CD4-positive, CD25-positive, alpha-beta regulatory T cell (primary cell): Measurements from ENCODE around the gene GNAL. TPM values are rescaled to one million over a fixed set of nuclear protein-coding genes. Genes with fewer than 3 reads are reported as not detected.
"Not testable (repeated sequence)": the region's sequence is repeated elsewhere in the genome, so short reads cannot be mapped to it uniquely, and the experiment has no call there.

Experiments used
- ATAC-seq, 2 donors: fragments of 150-1000 bp; cut with Tn5 transposase; one replicate each; pipeline ENCODE4 v1.10.0; 2021; ENCODE audit warnings: low read depth in 2 of 2, moderate number of reproducible peaks in 2 of 2, moderate library complexity in 1 of 2
- DNase-seq, 3 donors: peaks; one replicate each; pipeline versions ENCODE4 v3.0.0 to v3.0.0-alpha.2; 2012 to 2022; ENCODE audit warnings: mixed read lengths in 1 of 3
- H3K27ac ChIP-seq: one replicate; pipeline ENCODE4 v1.7.0; 2013; ENCODE audit warnings: mild to moderate bottlenecking, low read length; ENCODE audit not compliant: insufficient read depth, poor library complexity, severe bottlenecking
- H3K27me3 ChIP-seq: one replicate; pipeline ENCODE4 v1.7.0; 2013; ENCODE audit warnings: low read length; ENCODE audit not compliant: control insufficient read depth, insufficient read depth
- H3K36me3 ChIP-seq: one replicate; pipeline ENCODE4 v1.7.0; 2013; ENCODE audit warnings: mild to moderate bottlenecking, low read length, moderate library complexity; ENCODE audit not compliant: control insufficient read depth, insufficient read depth
- H3K4me1 ChIP-seq: 2 replicates; pipeline ENCODE4 v1.7.0; 2013; ENCODE audit warnings: mild to moderate bottlenecking, low read length; ENCODE audit not compliant: insufficient read depth, control insufficient read depth, poor library complexity, severe bottlenecking
- H3K4me3 ChIP-seq: one replicate; pipeline ENCODE4 v1.7.0; 2013; ENCODE audit warnings: low read depth, mild to moderate bottlenecking, low read length, moderate library complexity
- H3K9me3 ChIP-seq, 2 experiments: 1 replicate in 1 of 2; 2 replicates in 1 of 2; pipeline ENCODE4 v1.7.0; 2013; ENCODE audit warnings: low read length in 2 of 2, mild to moderate bottlenecking in 1 of 2, moderate library complexity in 1 of 2; ENCODE audit not compliant: control insufficient read depth in 2 of 2
- H3K27ac Mint-ChIP-seq, 3 donors: one replicate each; pipeline ENCODE4 v1.8.0; 2020 to 2022; ENCODE audit warnings: mild to moderate bottlenecking in 3 of 3, mixed read lengths in 3 of 3, moderate library complexity in 2 of 3
- H3K27me3 Mint-ChIP-seq: one replicate; pipeline ENCODE4 v1.8.0; 2022; ENCODE audit warnings: mild to moderate bottlenecking, mixed read lengths
- H3K36me3 Mint-ChIP-seq: one replicate; pipeline ENCODE4 v1.8.0; 2020; ENCODE audit warnings: mixed read lengths
- H3K4me1 Mint-ChIP-seq, 4 donors: one replicate each; pipeline ENCODE4 v1.8.0; 2020 to 2022; ENCODE audit warnings: mixed read lengths in 4 of 4, mild to moderate bottlenecking in 1 of 4
- H3K4me3 Mint-ChIP-seq, 4 donors: one replicate each; pipeline ENCODE4 v1.8.0; 2020 to 2022; ENCODE audit warnings: mild to moderate bottlenecking in 4 of 4, mixed read lengths in 4 of 4, moderate library complexity in 3 of 4
- H3K9me3 Mint-ChIP-seq, 7 donors: one replicate each; pipeline ENCODE4 v1.8.0; 2020 to 2022; ENCODE audit warnings: mixed read lengths in 7 of 7, mild to moderate bottlenecking in 3 of 7, moderate library complexity in 2 of 7
- polyA plus RNA-seq, 4 donors: library from polyadenylated mRNA; unstranded; fragments of 300-500 nt; fragmentation: Illumina TruSeq; gene quantifications; one replicate each; pipeline ENCODE4 v1.2.3, GENCODE V29; 2021
- total RNA-seq: library from RNA; stranded (reverse); gene quantifications from one replicate; pipeline ENCODE4 v1.2.3, GENCODE V29; 2022

The GNAL gene
- total and polyA plus RNA-seq, 5 donors from 2014 or later = 0.05 to 0.76 (median 0.09) TPM; not detected in 2

DNA sequence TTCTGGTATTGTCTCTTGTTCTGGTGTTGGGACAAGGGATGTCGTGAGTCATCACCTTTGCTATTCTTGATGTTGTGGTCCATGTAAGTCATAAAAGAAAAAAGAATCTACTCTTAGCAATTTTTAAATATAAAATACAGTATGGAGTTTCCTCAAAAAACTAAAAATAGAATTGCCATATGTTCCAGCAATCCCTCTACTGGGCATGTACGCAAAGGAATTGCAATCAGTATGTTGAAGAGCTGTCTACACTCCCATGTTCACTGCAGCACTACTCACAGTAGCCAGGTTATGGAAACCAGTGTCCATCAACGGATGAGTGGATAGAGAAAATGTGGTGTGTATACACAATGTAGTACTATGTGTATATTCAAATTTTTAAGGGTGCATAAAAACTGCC, 10.9 kb upstream of the GNAL start:
- Mint-ChIP-seq H3K27ac (no peak overlapping the region), H3K4me3 (no peak overlapping the region), H3K36me3 (no peaks in the 10 kb centered on the region), H3K27me3 (peaks cover 4% of the 10 kb centered on the region), H3K4me1 (no peaks in the 10 kb centered on the region), H3K9me3 (peaks cover 0 to 2% (median 0%) of the 10 kb centered on the region in 7 donors)
- Histone ChIP-seq H3K4me1 (no peaks in the 10 kb centered on the region), H3K27ac (no peak overlapping the region), H3K36me3 (no peaks in the 10 kb centered on the region), H3K27me3 (no peaks in the 10 kb centered on the region), H3K9me3 (no peaks in the 10 kb centered on the region), H3K4me3 (no peak overlapping the region)
- ATAC-seq = no peak
- DNase-seq = no peak

DNA sequence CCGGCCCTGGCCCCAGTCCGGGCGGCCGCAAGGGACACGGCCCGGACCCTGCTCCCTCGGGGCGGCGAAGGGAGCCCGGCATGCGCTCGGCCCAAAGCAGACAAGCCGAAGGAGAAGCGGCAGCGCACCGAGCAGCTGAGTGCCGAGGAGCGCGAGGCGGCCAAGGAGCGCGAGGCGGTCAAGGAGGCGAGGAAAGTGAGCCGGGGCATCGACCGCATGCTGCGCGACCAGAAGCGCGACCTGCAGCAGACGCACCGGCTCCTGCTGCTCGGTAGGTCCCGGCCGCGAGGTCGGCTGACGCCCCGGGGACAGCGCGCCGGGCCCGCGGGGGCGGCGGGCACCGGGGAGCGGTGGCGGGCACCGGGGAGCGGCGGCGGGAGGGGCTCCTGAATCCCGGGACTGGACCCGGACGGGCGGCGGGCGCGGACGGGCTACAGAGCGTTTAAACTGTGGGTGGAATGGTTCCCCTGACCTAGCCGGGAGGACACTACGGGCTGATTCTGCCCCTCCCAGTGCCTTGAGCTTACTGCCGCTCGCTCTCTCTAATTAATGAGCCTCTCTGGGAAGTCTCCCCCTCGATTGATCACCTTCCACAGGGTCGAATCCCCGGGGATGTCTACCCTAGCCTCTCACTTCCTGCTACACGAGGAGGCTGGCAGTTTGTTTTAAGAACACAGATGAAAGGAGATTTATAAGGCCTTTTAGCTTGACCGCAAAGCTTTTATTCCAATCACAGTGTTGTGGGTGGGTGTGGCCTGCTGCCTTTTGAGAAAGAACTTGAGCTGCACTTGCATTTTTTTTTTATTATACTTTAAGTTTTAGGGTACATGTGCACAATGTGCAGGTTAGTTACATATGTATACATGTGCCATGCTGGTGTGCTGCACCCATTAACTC, 853 bp downstream of the GNAL start:
- no peaks in the 10 kb centered on the region for H3K36me3 ChIP-seq
- peak overlapping the region; percentile 5 to 74 (median 54) for H3K4me3 Mint-ChIP-seq
- H3K4me1 Mint-ChIP-seq = peaks cover 0 to 12% (median 6%) of the 10 kb centered on the region in 4 donors
- DNase-seq (peak in 1 of 3 donors; percentile 16), ATAC-seq (peak in 1 of 2 donors; percentile 34)
- H3K9me3 ChIP-seq = peaks cover 0 to 5% of the 10 kb centered on the region in 2 experiments
- peaks cover 11% of the 10 kb centered on the region for H3K4me1 ChIP-seq
- no peak overlapping the region for H3K27ac ChIP-seq
- no peaks in the 10 kb centered on the region for H3K36me3 Mint-ChIP-seq
- no peak overlapping the region for H3K4me3 ChIP-seq
- H3K9me3 Mint-ChIP-seq = peaks cover 0 to 9% (median 3%) of the 10 kb centered on the region in 7 donors
- H3K27me3 ChIP-seq = peaks cover 38% of the 10 kb centered on the region
- no peak overlapping the region for H3K27ac Mint-ChIP-seq
- peaks cover 67% of the 10 kb centered on the region for H3K27me3 Mint-ChIP-seq

GRCh38 chr18:11690660-11691059, 1.6 kb downstream of the GNAL start:
- not testable (repeated sequence) for H3K36me3 Mint-ChIP-seq, H3K9me3 Mint-ChIP-seq, H3K36me3 ChIP-seq, H3K27ac ChIP-seq, H3K9me3 ChIP-seq, H3K4me3 ChIP-seq, DNase-seq, H3K27ac Mint-ChIP-seq, ATAC-seq
- Mint-ChIP-seq H3K4me1 (peaks cover 0 to 12% (median 6%) of the 10 kb centered on the region in 4 donors), H3K27me3 (peaks cover 74% of the 10 kb centered on the region), H3K4me3 (peak overlapping the region in 1 of 4 donors; percentile 52)
- Histone ChIP-seq H3K4me1 (peaks cover 11% of the 10 kb centered on the region), H3K27me3 (peaks cover 38% of the 10 kb centered on the region)

DNA sequence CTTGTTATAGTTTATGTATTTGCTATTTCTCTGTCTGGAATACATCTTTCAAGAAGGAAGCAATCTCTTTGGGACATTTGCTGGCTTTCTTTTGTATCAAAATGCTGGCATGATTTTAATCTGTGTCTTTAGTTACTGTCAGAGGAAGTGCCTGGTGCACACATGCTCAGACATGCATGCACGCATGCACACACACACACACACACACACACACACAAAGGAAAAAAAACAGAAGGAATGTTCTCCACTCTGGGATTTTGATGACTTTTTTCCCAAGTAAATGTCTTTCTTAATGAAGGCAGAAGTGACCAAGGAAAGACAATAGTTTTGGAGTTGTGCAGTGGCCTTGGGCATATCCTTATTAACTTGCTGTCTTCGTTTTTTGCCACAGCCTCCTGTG, 6.7 kb downstream of the GNAL start:
- Histone ChIP-seq H3K27ac (no peak overlapping the region), H3K36me3 (no peaks in the 10 kb centered on the region), H3K27me3 (peaks cover 10% of the 10 kb centered on the region), H3K9me3 (no peaks in the 10 kb centered on the region), H3K4me1 (no peaks in the 10 kb centered on the region), H3K4me3 (no peak overlapping the region)
- Mint-ChIP-seq H3K27me3 (peaks cover 51% of the 10 kb centered on the region), H3K36me3 (no peaks in the 10 kb centered on the region), H3K4me3 (no peak overlapping the region), H3K9me3 (peaks cover 0 to 2% (median 0%) of the 10 kb centered on the region in 7 donors), H3K4me1 (peaks cover 0 to 2% (median 0%) of the 10 kb centered on the region in 4 donors), H3K27ac (no peak overlapping the region)
- ATAC-seq (no peak), DNase-seq (no peak)

DNA sequence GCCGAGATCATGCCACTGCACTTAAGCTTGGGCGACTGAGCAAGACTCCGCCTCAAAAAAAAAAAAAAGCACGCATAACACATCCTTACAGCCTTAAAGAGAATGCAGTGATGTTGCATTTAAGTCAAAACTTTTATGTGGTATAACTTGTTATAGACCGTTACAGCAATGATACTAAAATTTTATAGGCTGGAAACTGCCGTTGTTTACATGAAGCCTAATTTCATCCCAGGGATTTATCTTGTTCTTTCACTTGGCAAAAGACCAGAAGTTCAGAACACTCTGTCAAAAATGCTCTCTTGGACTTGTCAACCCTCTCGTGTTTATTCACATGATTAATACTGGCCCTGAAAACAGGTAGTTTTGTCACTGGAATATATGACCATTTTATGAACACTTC, 7.4 kb downstream of the GNAL start:
- peaks cover 0 to 2% (median 0%) of the 10 kb centered on the region in 4 donors for H3K4me1 Mint-ChIP-seq
- H3K4me3 Mint-ChIP-seq = no peak overlapping the region
- H3K27me3 Mint-ChIP-seq = peaks cover 49% of the 10 kb centered on the region
- Histone ChIP-seq H3K9me3 (no peaks in the 10 kb centered on the region), H3K36me3 (no peaks in the 10 kb centered on the region), H3K27ac (no peak overlapping the region), H3K27me3 (peaks cover 10% of the 10 kb centered on the region), H3K4me1 (no peaks in the 10 kb centered on the region), H3K4me3 (no peak overlapping the region)
- H3K27ac Mint-ChIP-seq = no peak overlapping the region
- H3K36me3 Mint-ChIP-seq = no peaks in the 10 kb centered on the region
- DNase-seq (no peak), ATAC-seq (no peak)
- H3K9me3 Mint-ChIP-seq = peaks cover 0 to 2% (median 0%) of the 10 kb centered on the region in 7 donors

DNA sequence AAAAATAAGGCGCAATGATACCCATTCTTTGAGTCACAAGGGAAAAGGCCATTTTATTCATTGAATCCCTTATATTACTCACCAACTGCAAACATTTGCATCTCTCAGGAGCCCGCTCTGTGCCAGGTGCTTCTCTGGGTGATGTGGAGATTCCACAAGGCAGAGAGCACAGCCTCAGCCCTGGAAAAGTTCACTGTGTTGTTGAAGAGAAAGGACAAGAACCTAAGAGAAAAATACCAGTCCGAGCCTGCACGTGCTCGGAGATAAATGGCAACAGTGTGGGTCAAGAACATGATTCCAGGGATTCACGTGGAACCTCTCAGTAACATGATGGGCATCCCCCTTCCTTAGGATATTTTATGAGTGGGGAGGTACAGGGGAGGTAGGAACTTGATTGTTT, 11.8 kb downstream of the GNAL start:
- peaks cover 17% of the 10 kb centered on the region for H3K27me3 Mint-ChIP-seq
- H3K4me1 Mint-ChIP-seq = peaks cover 0 to 2% (median 0%) of the 10 kb centered on the region in 4 donors
- DNase-seq = no peak
- Histone ChIP-seq H3K4me1 (no peaks in the 10 kb centered on the region), H3K27me3 (peaks cover 2% of the 10 kb centered on the region), H3K36me3 (no peaks in the 10 kb centered on the region), H3K4me3 (no peak overlapping the region), H3K27ac (no peak overlapping the region), H3K9me3 (no peaks in the 10 kb centered on the region)
- peaks cover 0 to 2% (median 0%) of the 10 kb centered on the region in 7 donors for H3K9me3 Mint-ChIP-seq
- H3K36me3 Mint-ChIP-seq = no peaks in the 10 kb centered on the region
- no peak overlapping the region for H3K4me3 Mint-ChIP-seq
- ATAC-seq = no peak
- H3K27ac Mint-ChIP-seq = no peak overlapping the region

DNA sequence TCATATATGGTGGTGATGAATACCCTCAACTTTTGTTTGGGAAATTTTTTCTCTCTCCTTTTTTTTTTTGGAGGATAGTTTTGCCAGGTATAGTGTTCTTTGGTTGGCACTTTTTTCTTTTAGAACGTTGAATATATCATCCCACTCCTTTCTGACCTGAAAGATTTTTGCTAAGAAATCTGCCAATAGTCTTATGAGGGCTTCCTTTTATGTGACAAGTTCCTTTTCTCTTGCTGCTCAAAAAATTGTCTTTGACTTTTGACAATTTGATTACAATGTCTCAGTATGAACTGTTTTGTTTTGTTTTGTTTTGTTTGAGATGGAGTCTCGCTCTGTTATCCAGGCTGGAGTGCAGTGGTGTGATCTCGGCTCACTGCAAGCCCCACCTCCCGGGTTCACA, 21.5 kb downstream of the GNAL start:
- Mint-ChIP-seq H3K27me3 (peaks cover 15% of the 10 kb centered on the region), H3K9me3 (peaks cover 0 to 5% (median 1%) of the 10 kb centered on the region in 7 donors), H3K4me1 (no peaks in the 10 kb centered on the region), H3K4me3 (no peak overlapping the region), H3K27ac (no peak overlapping the region), H3K36me3 (no peaks in the 10 kb centered on the region)
- Histone ChIP-seq H3K4me3 (no peak overlapping the region), H3K36me3 (no peaks in the 10 kb centered on the region), H3K27ac (no peak overlapping the region), H3K4me1 (no peaks in the 10 kb centered on the region), H3K9me3 (no peaks in the 10 kb centered on the region), H3K27me3 (peaks cover 6% of the 10 kb centered on the region)
- DNase-seq (no peak), ATAC-seq (no peak)

GRCh38 chr18:11713756-11714155, 24.7 kb downstream of the GNAL start:
- peaks cover 17% of the 10 kb centered on the region for H3K27me3 Mint-ChIP-seq

More at GRCh38 chr18:11713756-11714155, 24.7 kb downstream of the GNAL start:
- Mint-ChIP-seq H3K9me3 (peaks cover 0 to 7% (median 1%) of the 10 kb centered on the region in 7 donors), H3K36me3 (no peaks in the 10 kb centered on the region), H3K4me1 (no peaks in the 10 kb centered on the region), H3K27ac (no peak overlapping the region), H3K4me3 (no peak overlapping the region)
- no peaks in the 10 kb centered on the region for H3K9me3 ChIP-seq
- ATAC-seq = no peak
- H3K36me3 ChIP-seq = no peaks in the 10 kb centered on the region
- no peaks in the 10 kb centered on the region for H3K4me1 ChIP-seq
- DNase-seq = no peak
- no peak overlapping the region for H3K4me3 ChIP-seq
- H3K27ac ChIP-seq = no peak overlapping the region
- H3K27me3 ChIP-seq = peaks cover 4% of the 10 kb centered on the region
